HG02763 (cell line): ENCODE results near the gene PCDHB10.
"Not testable (repeated sequence)": the region's sequence is repeated elsewhere in the genome, so short reads cannot be mapped to it uniquely, and the experiment has no call there.

Source experiments
- ATAC-seq: cut with Tn5 transposase; IDR thresholded peaks from one replicate; pipeline ENCODE4 v1.9.1; 2021; ENCODE audit warnings: mild to moderate bottlenecking, moderate library complexity; ENCODE audit not compliant: unreplicated experiment

The PCDHB10 gene

DNA sequence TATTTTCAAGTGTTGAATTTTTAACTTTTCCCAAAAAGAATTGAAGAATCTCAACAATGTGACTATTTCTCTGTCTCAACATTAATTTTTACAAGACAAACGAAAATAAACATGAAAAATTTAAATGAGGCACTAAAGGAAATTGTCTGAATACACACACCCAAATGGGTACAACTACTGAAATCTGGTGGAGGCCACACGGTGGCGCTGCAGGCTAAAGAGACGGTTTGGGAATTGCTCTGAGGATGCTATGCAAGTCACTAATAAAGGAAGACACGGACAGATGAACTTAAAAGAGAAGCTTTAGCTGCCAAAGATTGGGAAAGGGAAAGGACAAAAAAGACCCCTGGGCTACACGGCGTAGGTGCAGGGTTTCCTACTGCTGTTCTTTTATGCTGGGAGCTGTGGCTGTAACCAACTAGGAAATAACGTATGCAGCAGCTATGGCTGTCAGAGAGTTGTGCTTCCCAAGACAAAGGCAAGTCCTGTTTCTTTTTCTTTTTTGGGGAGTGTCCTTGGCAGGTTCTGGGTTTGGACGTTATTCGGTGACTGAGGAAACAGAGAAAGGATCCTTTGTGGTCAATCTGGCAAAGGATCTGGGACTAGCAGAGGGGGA lies at the start of gene PCDHB10:
Gene PCDHB10 (plus strand): TSS at position 244 of the 616 bp plus-strand sequence. CDS start 200 bp downstream, at position 444.
- no peak for ATAC-seq

DNA sequence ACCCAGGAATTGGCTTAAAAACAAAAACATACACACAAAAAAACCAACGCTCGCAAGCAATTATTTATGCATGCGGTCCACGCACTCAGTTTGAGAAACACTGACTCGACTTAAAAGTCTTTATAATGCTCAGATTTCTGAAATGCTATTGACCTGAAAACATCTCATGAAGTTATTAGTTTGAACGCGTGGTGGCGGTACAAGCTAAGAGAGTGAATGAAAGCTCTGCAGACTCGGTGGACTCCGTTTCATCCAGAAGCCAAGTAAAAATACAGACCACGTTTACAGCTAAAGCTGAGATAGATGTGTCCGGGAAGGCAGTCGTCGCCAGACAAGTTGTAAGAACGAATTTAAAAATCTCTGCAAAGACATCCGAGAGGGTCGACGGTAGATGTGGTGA lies 42.3 kb upstream of the PCDHB10 start, which contains the start of gene PCDHB6:
Gene PCDHB6 (plus strand): TSS at position 246 of the 400 bp plus-strand sequence. CDS start 201 bp downstream, outside the sequence.
- no peak for ATAC-seq

- no peak for ATAC-seq
Measured at GRCh38 chr5:141150224-141150992, 41.7 kb upstream of the PCDHB10 start.

GRCh38 chr5:141150993-141151325 lies 41.2 kb upstream of the PCDHB10 start:
- no peak for ATAC-seq

GRCh38 chr5:141151632-141152031 lies 40.5 kb upstream of the PCDHB10 start:
- not testable (repeated sequence) for ATAC-seq

DNA sequence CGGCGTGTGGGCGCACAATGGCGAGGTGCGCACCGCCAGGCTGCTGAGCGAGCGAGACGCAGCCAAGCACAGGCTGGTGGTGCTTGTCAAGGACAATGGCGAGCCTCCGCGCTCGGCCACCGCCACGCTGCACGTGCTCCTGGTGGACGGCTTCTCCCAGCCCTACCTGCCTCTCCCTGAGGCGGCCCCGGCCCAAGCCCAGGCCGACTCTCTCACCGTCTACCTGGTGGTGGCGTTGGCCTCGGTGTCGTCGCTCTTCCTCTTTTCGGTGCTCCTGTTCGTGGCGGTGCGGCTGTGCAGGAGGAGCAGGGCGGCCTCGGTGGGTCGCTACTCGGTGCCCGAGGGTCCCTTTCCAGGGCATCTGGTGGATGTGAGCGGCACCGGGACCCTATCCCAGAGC lies 40.1 kb upstream of the PCDHB10 start:
- ATAC-seq: not testable (repeated sequence)

- ATAC-seq: no peak
Measured at GRCh38 chr5:141155540-141156374, 36.4 kb upstream of the PCDHB10 start.

GRCh38 chr5:141157356-141157755 lies 34.8 kb upstream of the PCDHB10 start:
- ATAC-seq: not testable (repeated sequence)

DNA sequence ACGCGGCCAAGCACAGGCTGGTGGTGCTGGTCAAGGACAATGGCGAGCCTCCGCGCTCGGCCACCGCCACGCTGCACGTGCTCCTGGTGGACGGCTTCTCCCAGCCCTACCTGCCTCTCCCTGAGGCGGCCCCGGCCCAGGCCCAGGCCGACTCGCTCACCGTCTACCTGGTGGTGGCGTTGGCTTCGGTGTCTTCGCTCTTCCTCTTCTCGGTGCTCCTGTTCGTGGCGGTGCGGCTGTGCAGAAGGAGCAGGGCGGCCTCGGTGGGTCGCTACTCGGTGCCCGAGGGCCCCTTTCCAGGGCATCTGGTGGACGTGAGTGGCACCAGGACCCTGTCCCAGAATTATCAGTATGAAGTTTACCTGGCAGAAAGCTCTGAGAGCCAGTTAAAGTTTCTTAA lies 34.3 kb upstream of the PCDHB10 start:
- ATAC-seq: not testable (repeated sequence)

GRCh38 chr5:141172381-141173204 lies 19.6 kb upstream of the PCDHB10 start, which contains the start of gene PCDHB7:
Gene PCDHB7 (plus strand): TSS chr5:141172644. CDS start chr5:141172836, 192 bp downstream.
- no peak for ATAC-seq

- ATAC-seq: not testable (repeated sequence)
Measured at GRCh38 chr5:141174291-141175104, 17.7 kb upstream of the PCDHB10 start.

DNA sequence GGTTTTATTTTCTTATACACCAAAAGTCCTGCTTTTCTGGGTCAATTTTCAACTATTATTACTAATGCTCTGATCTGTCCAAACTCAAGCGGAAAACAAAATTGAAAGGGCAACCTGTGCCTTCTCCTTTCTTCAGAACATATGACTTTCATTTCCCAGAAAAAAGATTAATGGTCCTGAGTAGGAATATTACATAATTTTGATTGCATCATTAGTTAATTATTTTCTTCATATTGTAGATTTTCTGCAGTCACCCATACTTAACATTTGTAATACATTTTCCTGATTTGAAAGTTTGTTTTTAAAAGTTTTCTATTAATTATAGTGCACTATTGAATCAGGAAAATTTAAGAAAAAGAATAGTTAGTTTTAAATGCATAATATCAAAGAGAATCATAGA lies 16.2 kb upstream of the PCDHB10 start:
- no peak for ATAC-seq

DNA sequence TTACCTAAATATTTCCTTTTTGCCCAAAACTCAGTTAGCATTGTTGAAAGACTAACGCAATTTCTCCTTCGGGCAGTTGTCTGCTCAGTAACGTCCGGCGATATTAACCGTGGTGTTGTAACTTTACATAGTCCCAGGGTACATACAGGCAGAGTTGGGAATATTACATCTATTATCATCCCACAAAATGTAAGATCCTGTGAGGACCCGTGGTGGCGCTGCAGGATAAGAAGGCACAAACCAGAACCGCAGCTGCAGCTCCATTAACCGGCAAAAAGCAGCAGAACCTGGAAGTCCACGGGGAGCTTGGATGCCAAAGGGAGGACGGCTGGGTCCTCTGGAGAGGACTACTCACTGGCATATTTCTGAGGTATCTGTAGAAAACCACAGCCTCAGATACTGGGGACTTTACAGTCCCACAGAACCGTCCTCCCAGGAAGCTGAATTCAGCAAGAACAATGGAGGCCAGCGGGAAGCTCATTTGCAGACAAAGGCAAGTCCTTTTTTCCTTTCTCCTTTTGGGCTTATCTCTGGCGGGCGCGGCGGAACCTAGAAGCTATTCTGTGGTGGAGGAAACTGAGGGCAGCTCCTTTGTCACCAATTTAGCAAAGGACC lies 14.5 kb upstream of the PCDHB10 start, which contains the start of gene PCDHB8:
Gene PCDHB8 (plus strand): TSS at position 214 of the 615 bp plus-strand sequence. CDS start 245 bp downstream, at position 459.
- ATAC-seq: not testable (repeated sequence)

- not testable (repeated sequence) for ATAC-seq
Measured at GRCh38 chr5:141179371-141179770, 12.8 kb upstream of the PCDHB10 start.

DNA sequence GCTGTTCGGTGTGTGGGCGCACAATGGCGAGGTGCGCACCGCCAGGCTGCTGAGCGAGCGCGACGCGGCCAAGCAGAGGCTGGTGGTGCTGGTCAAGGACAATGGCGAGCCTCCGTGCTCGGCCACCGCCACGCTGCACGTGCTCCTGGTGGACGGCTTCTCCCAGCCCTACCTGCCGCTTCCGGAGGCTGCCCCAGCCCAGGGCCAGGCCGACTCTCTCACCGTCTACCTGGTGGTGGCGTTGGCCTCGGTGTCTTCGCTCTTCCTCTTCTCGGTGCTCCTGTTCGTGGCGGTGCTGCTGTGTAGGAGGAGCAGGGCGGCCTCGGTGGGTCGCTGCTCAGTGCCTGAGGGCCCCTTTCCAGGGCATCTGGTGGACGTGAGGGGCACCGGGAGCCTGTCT lies 12.3 kb upstream of the PCDHB10 start:
- not testable (repeated sequence) for ATAC-seq

- no peak for ATAC-seq
Measured at GRCh38 chr5:141180313-141180712, 11.8 kb upstream of the PCDHB10 start.

DNA sequence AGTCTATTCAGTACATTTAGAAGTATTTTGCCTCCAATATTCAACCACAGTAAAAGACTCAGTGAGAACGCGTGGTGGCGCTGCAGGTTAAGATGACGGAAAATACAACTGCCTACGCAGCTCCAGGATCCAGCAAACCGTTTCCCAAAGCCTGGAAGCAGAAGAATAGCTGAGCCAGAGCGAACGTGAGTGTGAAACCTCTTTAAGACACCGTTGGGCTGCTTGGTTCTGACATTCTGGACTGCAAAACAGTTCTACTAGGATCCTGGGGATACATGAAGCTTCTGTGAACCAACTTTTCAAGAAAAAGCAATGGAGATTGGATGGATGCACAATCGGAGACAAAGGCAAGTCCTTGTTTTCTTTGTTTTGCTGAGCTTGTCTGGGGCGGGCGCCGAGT lies 9.9 kb upstream of the PCDHB10 start, which contains the start of gene PCDHB16:
Gene PCDHB16 (plus strand): TSS at position 140 of the 400 bp plus-strand sequence. CDS start 173 bp downstream, at position 313.
- ATAC-seq: no peak

DNA sequence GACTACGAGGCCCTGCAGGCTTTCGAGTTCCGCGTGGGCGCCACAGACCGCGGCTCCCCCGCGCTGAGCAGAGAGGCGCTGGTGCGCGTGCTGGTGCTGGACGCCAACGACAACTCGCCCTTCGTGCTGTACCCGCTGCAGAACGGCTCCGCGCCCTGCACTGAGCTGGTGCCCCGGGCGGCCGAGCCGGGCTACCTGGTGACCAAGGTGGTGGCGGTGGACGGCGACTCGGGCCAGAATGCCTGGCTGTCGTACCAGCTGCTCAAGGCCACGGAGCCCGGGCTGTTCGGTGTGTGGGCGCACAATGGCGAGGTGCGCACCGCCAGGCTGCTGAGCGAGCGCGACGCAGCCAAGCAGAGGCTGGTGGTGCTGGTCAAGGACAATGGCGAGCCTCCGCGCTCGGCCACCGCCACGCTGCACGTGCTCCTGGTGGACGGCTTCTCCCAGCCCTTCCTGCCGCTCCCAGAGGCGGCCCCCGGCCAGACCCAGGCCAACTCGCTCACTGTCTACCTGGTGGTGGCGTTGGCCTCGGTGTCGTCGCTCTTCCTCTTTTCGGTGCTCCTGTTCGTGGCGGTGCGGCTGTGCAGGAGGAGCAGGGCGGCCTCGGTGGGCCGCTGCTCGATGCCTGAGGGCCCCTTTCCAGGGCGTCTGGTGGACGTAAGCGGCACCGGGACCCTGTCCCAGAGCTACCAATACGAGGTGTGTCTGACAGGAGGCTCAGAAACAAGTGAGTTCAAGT lies 7.9 kb upstream of the PCDHB10 start:
- ATAC-seq: not testable (repeated sequence)
